CMK (cell line): ENCODE data around the gene TWF2.

Experiments used
- DNase-seq: peaks from one replicate; pipeline ENCODE4 v3.0.0-alpha.2; 2010; ENCODE audit warnings: low read depth

The TWF2 gene

DNA sequence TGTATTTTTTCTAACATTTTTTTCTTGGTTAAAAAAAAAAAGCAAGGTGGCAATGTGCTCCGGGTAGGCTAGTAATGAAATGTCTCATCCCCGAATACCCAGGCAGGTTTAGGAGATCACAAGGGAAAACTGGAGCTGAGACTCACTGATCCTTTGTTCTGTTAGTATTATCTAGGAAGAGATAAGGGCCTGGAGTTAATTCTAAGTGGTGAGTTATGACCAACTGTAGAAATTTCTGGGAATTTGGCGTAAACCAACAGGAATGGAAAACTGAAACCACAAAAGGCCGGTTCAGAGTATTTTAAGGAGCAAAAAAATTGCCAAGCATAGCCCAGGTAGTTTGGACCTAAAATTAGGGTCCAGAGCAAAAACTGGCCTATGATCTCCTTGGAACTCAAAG lies 19.0 kb upstream of the TWF2 start:
- DNase-seq: no peak

DNA sequence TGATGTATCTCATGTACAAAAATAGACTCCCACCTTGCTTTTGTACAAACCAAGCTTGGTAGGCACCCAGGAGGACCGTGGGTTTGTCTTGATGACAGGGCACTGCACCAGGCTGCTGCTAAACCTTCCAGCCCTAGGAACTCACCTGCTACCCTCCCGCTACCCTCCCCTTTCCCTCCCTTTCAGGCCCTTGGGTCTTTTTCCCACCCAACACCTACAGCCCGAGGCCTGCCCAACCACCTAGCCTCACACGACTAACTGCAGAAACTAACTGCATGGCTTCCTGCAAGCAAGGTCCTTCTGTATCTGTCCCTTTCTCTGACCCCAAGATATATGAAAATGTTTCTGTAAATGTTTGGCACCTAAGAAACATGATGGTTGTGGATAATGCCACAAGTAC lies 17.7 kb upstream of the TWF2 start:
- no peak for DNase-seq

DNA sequence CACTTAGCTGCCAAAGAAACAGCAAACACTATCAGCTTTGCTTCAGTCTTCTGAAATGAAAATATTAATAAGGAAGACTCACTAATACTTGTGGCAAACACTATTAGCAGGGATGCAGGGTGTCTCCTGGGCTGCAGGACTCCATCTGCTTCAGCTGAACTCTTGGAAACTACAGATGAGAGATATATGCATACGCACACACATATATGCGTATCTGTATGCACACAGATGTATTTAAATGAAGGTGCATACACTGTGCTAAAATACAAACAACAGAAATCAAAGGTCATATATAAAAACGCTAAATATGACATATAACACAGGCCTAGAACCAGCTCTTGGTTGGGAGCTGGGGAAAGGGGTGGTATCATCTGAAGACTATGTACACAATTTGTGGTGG lies 17.2 kb upstream of the TWF2 start:
- DNase-seq: no peak

- no peak for DNase-seq
Measured at GRCh38 chr3:52254608-52255007, 15.7 kb upstream of the TWF2 start.

DNA sequence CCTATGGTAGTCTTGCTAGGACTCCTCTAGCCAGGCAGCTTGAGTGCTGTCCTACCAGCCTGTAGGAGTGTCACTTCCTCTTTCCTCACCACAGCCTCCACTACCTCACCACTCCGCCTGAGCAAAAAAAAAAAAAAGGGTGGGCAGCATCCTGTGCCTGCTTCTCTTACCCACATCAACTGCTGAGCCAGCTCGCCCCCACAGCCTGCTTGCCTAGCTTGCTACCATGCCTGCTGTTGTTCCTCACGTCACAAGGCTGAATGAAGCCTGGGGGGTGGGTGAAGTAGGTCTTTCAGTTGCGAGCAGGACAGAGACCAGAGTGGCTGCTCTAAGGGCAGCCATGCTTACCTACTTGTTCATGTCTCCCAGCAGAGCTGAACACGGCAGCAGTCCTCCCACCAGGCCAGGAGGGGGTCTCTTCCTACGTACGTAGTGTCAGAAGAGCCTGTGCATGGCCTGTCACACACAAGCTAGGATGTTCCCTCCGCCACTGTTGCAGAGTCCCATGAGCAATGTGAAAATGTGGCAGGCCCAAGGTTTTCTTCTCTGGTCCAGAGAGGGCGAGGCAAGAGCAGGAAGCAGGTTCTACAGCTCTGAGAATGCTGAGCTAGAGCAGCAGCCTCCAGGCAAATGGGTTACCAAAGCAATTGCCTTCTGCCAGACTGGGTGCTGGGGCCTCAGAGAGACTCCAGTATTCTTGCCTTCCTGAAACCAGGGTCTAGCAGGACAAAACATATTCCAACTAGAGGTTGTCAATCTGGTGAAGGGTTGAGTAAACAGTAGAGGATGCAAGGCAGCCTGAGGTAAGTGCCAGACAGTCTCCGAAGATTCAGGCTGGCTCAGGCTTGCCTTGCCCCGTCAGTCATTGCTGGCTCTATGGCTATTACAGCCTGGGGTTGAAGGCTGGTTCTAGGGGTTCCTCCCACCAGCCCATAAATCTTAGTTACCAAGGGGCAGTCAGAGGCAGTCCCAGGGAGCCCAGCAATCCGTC lies 14.7 kb upstream of the TWF2 start:
- DNase-seq: peak; percentile 83

DNA sequence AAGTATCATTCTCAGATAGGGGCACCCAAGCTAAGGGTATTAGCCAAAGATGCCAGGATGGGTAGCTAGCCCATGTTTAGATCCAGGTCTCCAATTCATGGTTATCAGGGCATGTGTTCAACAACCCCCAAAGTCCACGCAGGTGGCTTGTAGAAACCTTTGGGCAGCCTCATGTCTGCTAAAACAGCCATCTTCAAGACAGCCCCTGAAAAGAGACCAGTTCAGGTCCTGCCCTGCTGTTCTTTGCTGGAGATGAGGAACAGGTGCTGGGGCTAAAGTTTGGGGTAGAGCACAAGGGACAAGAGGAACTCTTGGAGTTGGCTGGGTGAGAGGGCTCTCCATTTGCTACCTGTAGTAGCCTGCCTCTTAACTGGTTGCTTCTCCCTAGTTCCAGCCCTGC lies 11.2 kb upstream of the TWF2 start:
- no peak for DNase-seq

DNA sequence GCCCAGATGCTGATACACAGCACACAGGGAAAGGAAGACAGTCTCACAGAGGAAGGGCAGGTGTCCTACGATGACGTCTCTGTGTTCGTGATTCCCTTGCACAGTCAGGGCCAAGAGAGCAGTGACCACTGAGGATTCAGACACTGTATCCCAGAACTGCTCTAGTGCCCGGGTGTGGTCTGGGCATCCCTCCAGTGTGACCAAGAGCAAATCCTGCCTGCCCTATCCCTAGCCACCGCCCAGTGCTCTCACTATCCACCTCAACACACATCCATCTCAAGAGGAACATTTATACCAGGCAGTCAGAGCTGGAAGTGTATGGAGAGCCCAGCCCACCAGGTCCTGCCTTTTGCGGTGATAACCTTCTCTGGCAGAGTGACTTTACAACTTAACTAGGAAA lies 10.7 kb upstream of the TWF2 start:
- DNase-seq: no peak

GRCh38 chr3:52248816-52249547 lies 10.0 kb upstream of the TWF2 start:
- no peak for DNase-seq

DNA sequence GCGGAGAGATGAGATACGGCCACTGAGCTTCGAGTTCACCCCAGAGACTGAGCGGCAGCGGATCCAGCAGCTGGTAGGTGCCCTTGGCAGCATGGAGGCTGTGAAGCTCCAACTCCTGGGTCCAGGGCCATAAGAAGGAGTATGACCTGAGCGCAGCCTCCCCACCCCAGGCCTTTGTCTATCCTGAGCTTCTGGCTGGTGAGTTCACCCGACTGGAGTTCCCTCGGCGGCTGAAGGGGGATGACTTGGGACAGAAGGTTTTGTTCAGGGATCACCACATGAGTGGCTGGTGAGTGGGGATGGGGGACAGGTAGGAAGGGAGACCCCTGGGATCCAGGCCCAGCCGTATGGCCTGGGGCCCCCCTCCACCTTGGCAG lies 9.2 kb upstream of the TWF2 start:
- no peak for DNase-seq

GRCh38 chr3:52247409-52248164 lies 8.6 kb upstream of the TWF2 start:
- DNase-seq: no peak

DNA sequence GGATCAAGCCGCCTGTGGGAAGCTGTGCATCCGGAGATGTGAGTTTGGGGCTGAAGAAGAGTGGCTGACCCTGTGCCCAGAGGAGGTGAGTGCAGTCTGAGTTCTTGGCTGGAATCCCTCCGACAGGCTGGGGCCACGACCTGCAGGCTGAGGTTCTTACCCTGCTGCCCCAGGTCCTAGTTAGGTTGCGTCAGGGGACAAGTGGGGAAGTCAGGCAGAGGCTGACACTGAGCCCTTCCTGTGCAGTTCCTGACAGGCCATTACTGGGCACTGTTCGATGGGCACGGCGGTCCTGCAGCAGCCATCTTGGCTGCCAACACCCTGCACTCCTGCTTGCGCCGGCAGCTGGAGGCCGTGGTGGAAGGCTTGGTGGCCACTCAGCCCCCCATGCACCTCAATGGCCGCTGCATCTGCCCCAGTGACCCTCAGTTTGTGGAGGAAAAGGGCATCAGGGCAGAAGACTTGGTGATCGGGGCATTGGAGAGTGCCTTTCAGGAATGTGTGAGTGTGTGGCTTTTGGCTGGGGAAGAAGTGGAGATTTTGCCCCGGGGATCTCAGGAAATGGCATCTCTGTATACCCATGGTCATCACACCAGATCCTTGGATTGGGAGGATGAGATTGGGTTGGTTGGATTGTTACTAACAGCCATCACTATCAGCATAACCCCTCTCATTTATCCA lies 7.9 kb upstream of the TWF2 start:
- no peak for DNase-seq

DNA sequence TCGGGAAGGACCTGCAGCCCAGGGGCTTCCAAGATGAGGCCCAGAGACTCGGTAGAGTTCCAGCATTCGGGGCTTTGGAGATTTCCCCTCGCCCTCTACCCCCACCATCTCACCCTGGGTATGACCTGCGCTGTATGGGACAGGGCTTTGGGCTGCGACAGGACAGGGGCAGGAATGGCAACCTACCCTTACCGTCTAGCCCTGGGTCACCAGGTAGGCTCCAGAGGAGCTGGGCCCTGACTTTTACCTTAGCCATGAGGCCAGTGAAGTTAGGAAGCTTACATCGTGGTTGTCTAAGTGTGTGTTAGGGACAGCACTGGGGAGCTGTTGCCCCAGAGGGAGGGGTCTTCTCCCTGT lies 7.3 kb upstream of the TWF2 start:
- no peak for DNase-seq

GRCh38 chr3:52245322-52246263 lies 6.6 kb upstream of the TWF2 start, which contains the start of gene PPM1M:
Gene PPM1M, plus strand, starts transcription at chr3:52245759. Its CDS starts 66 bp downstream, at chr3:52245825.
- peak; percentile 36 for DNase-seq

GRCh38 chr3:52243791-52244628 lies 5.1 kb upstream of the TWF2 start:
- no peak for DNase-seq

DNA sequence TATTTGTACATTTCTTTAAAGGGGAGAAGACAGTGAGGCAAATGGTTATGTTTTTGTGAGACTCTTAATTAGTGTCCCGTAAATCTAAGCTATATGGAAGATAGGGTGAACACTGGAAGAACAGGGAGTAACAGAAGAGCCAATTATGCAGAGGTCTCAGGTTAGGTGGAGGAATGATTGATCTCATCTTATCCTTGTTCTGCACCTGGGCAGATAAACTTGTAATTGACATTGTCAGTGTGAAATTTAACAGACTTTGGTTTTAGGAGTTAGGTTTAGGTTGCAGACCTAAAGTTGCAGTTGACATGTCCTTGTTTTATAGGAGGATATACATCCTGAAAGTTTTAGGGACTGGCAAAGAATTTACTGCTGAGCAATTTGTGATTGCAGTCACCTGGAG lies 3.1 kb upstream of the TWF2 start:
- DNase-seq: no peak

- no peak for DNase-seq
Measured at GRCh38 chr3:52240886-52241370, 2.0 kb upstream of the TWF2 start.

GRCh38 chr3:52240059-52240885 lies 1.3 kb upstream of the TWF2 start:
- DNase-seq: peak; percentile 83

DNA sequence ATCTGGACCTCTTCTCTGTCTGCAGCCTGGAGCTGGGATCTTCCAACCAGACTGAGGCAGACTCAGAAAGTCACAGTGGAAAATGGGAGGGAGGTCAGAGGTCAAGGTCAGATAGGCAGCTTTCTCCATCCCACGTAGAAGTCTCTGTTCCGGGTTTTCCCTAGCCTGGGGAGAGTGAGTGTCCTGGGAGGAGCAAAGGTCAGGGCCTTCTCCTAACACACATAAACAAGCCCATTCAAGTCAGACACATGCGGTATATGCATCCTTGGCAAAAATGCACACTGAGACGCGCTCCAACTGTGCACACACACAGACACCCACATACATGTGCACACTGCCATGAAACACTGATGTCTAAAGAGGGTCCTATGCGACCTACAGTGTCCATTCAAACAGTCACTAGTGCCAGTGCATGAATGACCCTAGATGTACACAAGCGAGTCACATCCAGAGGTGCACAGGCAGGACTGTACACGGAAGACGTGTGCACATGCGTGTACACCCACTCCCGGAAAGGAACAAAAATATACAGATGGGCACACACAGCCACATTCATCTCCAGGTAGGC lies 681 bp downstream of the TWF2 start:
- DNase-seq: no peak
